Measurements from ENCODE around the gene TEAD1. TPM values are rescaled to one million over a fixed set of nuclear protein-coding genes. Genes with fewer than 3 reads are reported as not detected.

Gene TEAD1
- polyA plus RNA-seq, 1 experiment = 113 TPM

DNA sequence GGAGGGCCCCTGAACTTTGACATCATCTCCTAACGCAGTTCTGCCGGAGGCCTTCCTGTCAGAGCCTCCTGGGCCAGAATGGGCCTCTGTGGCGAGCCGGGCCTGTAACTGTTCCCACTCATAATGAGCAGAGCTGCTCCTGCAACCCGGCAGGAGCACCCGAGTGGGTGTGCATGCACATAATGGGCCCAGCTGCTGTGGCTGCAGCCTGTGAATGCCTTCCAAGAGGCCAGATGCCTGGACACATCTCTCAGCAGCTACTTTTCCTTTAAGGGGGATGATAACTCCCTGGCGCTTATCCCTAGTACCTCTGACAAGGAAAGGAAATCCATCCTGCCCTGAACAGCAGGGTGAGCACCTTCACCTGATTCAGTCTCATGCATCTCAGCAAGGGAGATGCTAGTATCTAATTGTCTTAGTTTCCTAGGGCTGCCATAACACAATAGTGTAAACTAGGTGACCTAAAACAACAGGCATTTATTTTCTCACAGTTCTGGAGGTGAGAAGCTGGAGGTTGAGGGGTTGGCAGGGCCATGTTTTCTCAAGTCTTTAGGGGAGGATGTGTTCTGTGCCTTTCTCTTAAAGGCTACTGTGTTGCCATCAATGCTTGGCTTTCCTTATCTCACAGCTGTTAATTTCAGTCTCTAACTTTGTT lies 120.5 kb downstream of the TEAD1 start:
- DNase-seq (ENCODE audit: low read depth, low spot score) = no peak
- Histone ChIP-seq H3K27ac (ENCODE audit: low read depth, low read length) (no peak overlapping the region), H3K4me3 (ENCODE audit: low read depth, low read length) (no peak overlapping the region), H3K27me3 (ENCODE audit: control insufficient read depth, insufficient read depth, low read length) (no peaks in the 10 kb centered on the region), H3K9me3 (ENCODE audit: control insufficient read depth, insufficient read depth, low read length) (no peaks in the 10 kb centered on the region)
- POLR2A ChIA-PET = interaction anchor here (0.7 kb wide), 1 partner anchor 19 kb away, joined by 3 read pairs; no protein-coding TSS in a partner anchor
- CTCF ChIA-PET = no interaction called here
- TF ChIP-seq CTCF (IDR thresholded peaks at IDR 0.05; ENCODE audit: low read depth, low read length) = no peak

- no peaks in the 10 kb centered on the region for H3K9me3 ChIP-seq (ENCODE audit: control insufficient read depth, insufficient read depth, low read length)
- no peak for DNase-seq (ENCODE audit: low read depth, low spot score)
- no peaks in the 10 kb centered on the region for H3K27me3 ChIP-seq (ENCODE audit: control insufficient read depth, insufficient read depth, low read length)
- ChIA-PET CTCF (no interaction called here), POLR2A (no interaction called here)
- H3K4me3 ChIP-seq (ENCODE audit: low read depth, low read length) = no peak overlapping the region
- TF ChIP-seq CTCF (IDR thresholded peaks at IDR 0.05; ENCODE audit: low read depth, low read length) = no peak
- no peak overlapping the region for H3K27ac ChIP-seq (ENCODE audit: low read depth, low read length)
These were observed 123.8 kb downstream of the TEAD1 start for GRCh38 chr11:12797996-12798395.

DNA sequence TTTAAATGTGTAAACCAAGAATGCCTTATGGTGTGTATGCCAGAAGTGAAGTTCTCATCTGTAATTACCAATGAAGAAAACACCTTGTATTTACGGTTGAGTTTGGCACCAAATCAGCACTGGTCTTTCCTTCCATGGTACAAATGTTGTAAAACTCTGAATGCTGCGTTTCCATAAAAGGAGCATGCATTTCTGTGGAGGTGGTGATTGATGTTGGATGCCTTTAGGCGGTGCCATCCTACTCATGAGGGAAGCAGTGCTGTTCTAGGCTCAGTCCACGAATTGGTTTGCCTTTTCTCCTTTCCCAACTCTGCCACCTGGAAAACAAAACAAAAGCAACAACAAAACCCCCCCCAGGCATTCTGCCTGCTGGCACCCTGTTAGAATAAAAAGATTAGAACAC lies 124.4 kb downstream of the TEAD1 start:
- no peak for DNase-seq (ENCODE audit: low read depth, low spot score)
- Histone ChIP-seq H3K9me3 (ENCODE audit: control insufficient read depth, insufficient read depth, low read length) (no peaks in the 10 kb centered on the region), H3K27ac (ENCODE audit: low read depth, low read length) (no peak overlapping the region), H3K4me3 (ENCODE audit: low read depth, low read length) (no peak overlapping the region), H3K27me3 (ENCODE audit: control insufficient read depth, insufficient read depth, low read length) (no peaks in the 10 kb centered on the region)
- no peak for TF ChIP-seq CTCF (IDR thresholded peaks at IDR 0.05; ENCODE audit: low read depth, low read length)
- ChIA-PET CTCF (no interaction called here), POLR2A (no interaction called here)

DNA sequence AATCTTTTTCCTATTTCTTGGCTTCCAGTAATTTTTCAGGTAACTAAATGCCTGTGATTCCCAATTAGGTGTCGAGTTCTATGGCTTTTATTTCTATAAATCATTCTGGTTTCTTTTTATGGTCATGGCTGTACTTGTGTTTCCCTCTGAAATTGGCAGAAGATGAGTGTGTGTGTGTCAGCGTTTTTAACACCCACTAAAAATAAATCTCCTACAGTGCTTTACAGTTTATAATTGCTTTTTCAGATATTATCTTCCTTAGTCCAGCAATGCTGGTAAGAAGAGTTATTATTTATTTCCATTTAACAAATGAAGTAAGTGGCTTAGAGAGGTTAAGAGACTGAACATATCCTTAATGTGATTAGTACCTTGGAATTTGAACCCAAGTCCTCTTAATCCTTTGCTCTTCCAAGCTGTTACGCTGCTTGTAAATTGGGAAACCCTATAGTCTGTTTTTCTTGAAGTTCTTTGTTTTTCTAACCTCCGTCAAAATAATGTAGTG lies 125.2 kb downstream of the TEAD1 start:
- Histone ChIP-seq H3K27ac (ENCODE audit: low read depth, low read length) (no peak overlapping the region), H3K27me3 (ENCODE audit: control insufficient read depth, insufficient read depth, low read length) (no peaks in the 10 kb centered on the region), H3K4me3 (ENCODE audit: low read depth, low read length) (no peak overlapping the region), H3K9me3 (ENCODE audit: control insufficient read depth, insufficient read depth, low read length) (no peaks in the 10 kb centered on the region)
- no peak for TF ChIP-seq CTCF (IDR thresholded peaks at IDR 0.05; ENCODE audit: low read depth, low read length)
- DNase-seq (ENCODE audit: low read depth, low spot score) = no peak
- POLR2A ChIA-PET = interaction anchor here (0.6 to 1.0 kb wide), 2 partner anchors 53 to 55 kb away, joined by 3 to 4 read pairs; no protein-coding TSS in a partner anchor
- CTCF ChIA-PET = no interaction called here

DNA sequence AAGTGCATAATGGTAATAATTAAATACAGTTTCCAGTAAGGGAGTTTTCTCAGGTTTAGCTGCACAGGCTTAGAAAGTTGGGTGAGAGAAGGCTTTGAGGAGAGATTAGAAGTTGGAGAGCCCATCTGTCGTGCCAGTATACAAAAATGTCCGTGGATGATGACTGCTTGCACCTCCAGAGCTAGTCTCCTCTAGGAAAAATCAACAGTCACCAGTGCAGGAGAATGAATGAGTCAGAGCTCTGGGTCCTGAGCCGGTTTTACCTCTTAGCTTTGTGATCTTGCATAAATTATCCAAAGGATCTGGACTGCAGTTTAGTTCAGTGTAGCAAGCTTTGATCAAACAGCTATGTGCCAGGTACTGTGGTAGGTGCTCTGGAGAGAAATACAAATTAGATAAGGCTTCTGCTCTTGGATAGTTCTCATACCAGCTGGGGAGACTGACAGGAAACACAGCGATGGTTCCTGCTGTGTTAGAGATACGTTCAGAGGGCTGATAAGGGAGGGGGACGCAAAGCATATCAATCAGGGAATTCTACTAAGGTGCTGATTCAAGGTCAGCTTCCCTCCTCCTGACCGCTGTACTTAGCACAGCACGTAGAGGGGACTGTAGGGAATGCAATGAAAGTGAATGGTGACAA lies 125.9 kb downstream of the TEAD1 start:
- no peak for DNase-seq (ENCODE audit: low read depth, low spot score)
- no peak overlapping the region for H3K27ac ChIP-seq (ENCODE audit: low read depth, low read length)
- ChIA-PET CTCF (no interaction called here), POLR2A (interaction anchor here (0.6 to 1.0 kb wide), 2 partner anchors 54 to 55 kb away, joined by 3 to 4 read pairs; no protein-coding TSS in a partner anchor)
- no peak overlapping the region for H3K4me3 ChIP-seq (ENCODE audit: low read depth, low read length)
- TF ChIP-seq CTCF (IDR thresholded peaks at IDR 0.05; ENCODE audit: low read depth, low read length) = no peak
- no peaks in the 10 kb centered on the region for H3K9me3 ChIP-seq (ENCODE audit: control insufficient read depth, insufficient read depth, low read length)
- no peaks in the 10 kb centered on the region for H3K27me3 ChIP-seq (ENCODE audit: control insufficient read depth, insufficient read depth, low read length)

Data from AG04450 (cell line).